ENCODE measurements around the gene DPP7. TPM values are rescaled to one million over a fixed set of nuclear protein-coding genes. Genes with fewer than 3 reads are reported as not detected.
"Not testable (repeated sequence)": the region's sequence is repeated elsewhere in the genome, so short reads cannot be mapped to it uniquely, and the experiment has no call there.

The DPP7 gene
- total RNA-seq, 2 donors from 2014 or later: 165 to 188 TPM

DNA sequence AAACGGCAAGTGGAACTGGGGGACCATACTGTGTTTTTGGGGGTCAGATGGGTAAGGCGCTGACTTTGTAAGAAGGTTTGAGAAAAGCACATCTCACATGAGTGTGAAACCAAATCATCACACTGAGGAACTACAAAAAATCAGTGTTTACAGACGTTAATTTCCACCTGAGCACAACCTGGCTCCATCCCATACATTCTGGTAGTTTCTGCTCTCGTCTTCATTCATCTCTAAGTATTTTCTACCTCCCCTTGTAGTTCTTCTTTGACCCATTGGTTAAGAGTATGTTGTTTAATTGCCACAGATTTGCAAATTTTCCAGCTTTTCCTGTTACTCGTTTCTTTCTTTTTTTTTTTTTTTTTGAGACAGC lies 8.9 kb upstream of the DPP7 start:
- H3K27me3 ChIP-seq: no peaks in the 10 kb centered on the region
- no peaks in the 10 kb centered on the region for H3K9me3 ChIP-seq
- H3K27ac ChIP-seq: no peak overlapping the region
- H3K36me3 ChIP-seq: no peaks in the 10 kb centered on the region
- H3K4me3 ChIP-seq: no peak overlapping the region
- no peak for DNase-seq (ENCODE audit: low spot score)
- TF ChIP-seq, protein P1, sequence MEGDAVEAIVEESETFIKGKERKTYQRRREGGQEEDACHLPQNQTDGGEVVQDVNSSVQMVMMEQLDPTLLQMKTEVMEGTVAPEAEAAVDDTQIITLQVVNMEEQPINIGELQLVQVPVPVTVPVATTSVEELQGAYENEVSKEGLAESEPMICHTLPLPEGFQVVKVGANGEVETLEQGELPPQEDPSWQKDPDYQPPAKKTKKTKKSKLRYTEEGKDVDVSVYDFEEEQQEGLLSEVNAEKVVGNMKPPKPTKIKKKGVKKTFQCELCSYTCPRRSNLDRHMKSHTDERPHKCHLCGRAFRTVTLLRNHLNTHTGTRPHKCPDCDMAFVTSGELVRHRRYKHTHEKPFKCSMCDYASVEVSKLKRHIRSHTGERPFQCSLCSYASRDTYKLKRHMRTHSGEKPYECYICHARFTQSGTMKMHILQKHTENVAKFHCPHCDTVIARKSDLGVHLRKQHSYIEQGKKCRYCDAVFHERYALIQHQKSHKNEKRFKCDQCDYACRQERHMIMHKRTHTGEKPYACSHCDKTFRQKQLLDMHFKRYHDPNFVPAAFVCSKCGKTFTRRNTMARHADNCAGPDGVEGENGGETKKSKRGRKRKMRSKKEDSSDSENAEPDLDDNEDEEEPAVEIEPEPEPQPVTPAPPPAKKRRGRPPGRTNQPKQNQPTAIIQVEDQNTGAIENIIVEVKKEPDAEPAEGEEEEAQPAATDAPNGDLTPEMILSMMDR (IDR thresholded peaks at IDR 0.05): no peak
- H3K4me1 ChIP-seq: peaks cover 0 to 23% of the 10 kb centered on the region in 2 donors

DNA sequence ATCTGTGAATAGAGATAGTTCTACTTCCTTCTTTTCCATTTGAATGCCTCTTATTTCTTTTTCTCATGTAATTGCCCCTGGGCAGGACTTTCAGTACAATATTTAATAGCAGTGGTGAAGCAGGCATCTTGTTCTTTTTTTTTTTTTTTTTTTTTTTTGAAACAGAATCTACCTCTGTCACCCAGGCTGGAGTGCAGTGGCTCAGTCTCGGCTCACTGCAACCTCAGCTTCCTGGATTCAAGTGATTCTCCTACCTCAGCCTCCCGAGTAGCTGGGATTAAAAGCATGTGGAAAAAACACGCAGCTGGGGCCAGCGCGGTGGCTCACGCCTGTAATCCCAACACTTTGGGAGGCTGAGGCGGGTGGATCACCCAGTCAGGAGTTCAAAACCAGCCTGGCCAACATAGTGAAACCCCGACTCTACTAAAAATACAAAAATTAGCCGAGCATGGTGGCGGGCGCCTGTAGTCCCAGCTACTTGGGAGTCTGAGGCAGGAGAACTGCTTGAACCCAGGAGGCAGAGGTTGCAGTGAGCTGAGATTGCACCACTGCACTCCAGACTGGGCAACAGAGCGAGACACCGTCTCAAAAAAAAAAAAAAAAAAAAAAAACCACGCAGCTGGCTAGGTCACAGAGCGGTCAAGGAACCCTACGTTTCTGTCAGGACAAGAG lies 8.4 kb upstream of the DPP7 start:
- not testable (repeated sequence) for DNase-seq (ENCODE audit: low spot score); H3K27ac ChIP-seq; H3K9me3 ChIP-seq; H3K4me3 ChIP-seq; H3K36me3 ChIP-seq; H3K27me3 ChIP-seq
- H3K4me1 ChIP-seq: peaks cover 0 to 20% of the 10 kb centered on the region in 2 donors

DNA sequence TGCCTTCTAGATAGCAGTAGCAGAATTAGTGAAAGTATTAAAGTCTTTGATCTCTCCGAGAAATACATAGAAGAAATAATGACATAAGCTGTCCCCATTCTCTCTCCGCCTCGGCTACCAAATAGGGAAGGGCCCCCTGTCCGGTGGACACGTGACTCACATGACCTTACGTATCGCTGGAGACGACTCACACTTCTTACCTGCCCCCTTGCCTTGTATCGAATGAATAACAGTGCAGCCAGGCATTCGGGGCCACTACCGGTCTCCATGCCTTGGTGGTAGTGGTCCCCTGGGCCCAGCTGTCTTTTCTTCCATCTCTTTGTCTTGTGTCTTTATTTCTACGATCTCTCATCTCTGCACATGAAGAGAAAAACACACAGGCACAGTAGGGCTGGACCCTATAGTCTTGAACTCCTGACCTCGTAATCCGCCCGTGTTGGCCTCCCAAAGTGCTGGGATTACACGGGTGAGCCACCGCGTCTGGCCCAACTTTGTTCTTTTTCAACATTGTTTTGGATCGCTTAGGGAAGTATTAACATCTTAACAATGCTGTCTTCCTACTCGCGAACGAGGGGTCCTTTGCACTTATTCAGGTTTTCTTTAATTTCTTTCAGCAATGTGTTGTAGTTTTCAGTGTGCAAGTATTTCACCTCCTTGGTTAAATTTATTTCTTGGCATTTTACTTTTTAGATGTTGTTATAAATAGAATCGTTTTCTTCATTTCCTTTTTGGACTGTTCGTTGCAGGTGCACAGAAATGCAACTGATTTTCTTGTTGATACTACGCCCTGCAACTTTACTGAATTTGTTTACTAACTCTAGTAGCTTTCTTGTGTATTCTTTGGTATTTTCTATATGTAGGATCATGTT lies 7.6 kb upstream of the DPP7 start:
- H3K27me3 ChIP-seq; H3K4me3 ChIP-seq; H3K27ac ChIP-seq; DNase-seq (ENCODE audit: low spot score); H3K9me3 ChIP-seq; H3K36me3 ChIP-seq: not testable (repeated sequence)
- H3K4me1 ChIP-seq: peaks cover 0 to 20% of the 10 kb centered on the region in 2 donors

DNA sequence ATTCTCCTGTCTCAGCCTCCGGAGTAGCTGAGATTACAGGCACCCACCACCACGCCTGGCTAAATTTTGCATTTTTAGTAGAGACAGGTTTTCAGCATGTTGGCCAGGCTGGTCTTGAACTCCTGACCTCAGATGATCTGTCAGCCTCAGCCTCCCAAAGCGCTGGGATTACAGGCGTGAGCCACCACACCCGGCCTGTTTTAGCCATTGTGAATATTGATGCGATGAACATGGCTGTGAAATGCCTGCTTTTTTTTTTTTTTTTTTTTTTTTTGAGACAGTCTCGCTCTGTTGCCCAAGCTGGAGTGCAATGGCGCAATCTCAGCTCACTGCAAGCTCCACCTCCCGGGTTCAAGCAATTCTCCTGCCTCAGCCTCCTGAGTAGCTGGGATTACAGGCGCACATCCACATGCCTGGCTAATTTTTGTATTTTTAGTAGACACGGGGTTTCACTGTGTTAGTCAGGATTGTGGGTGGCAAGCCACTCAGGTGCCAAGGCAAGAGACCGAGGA lies 3.6 kb upstream of the DPP7 start:
- Histone ChIP-seq H3K4me1 (peaks cover 0 to 45% of the 10 kb centered on the region in 2 donors), H3K27ac (peak overlapping the region; percentile 82 to 97)
- H3K36me3 ChIP-seq; H3K9me3 ChIP-seq; H3K4me3 ChIP-seq; DNase-seq (ENCODE audit: low spot score); H3K27me3 ChIP-seq: not testable (repeated sequence)

DNA sequence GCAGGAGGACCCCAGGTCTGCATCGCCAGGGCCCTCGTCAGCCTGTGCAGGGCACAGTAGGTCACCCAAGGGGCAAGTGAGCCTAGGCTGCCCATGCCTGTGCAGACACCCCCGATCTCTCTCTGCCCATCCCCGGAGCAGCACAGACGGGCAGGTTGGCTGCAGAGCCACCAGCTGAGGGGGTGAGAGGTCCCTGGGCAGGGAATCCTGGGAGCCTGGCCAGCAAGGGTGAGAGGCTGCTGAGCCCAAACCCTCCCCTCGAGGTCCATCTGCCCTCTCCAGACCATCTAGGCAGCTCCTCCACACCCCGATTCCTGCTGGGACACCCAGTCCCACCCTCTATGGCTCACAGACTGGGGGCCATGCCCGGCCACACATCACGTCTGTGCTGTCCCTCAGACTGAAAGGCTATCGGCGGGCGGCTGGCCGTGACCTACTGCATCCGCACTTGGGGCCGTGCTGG lies 2.8 kb upstream of the DPP7 start:
- H3K36me3 ChIP-seq: peaks cover under 1% of the 10 kb centered on the region
- TF ChIP-seq, protein P1 (IDR thresholded peaks at IDR 0.05): no peak
- DNase-seq (ENCODE audit: low spot score): no peak
- no peaks in the 10 kb centered on the region for H3K27me3 ChIP-seq
- peaks cover 0 to 46% of the 10 kb centered on the region in 2 donors for H3K4me1 ChIP-seq
- H3K4me3 ChIP-seq: no peak overlapping the region
- peak overlapping the region; percentile 82 to 97 for H3K27ac ChIP-seq
- no peaks in the 10 kb centered on the region for H3K9me3 ChIP-seq

DNA sequence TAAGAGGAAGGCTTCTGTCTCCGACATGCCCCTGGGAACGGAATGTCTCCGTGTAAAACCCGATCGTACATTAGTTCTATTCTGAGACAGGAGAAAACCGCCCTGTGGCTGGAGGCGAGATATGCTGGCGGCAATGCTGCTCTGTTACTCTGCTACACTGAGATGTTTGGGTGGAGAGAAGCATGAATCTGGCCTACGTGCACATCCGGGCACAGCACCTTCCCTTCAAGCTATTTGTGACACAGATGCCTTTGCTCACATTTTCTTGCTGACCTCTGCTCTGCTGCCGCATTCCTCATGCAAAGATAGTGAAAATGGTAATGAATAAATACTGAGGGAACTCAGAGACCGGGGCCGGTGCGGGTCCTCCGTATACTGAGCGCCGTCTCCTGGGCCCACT lies 2.2 kb upstream of the DPP7 start:
- H3K36me3 ChIP-seq: peaks cover 6% of the 10 kb centered on the region
- TF ChIP-seq, protein P1 (IDR thresholded peaks at IDR 0.05): no peak
- no peak for DNase-seq (ENCODE audit: low spot score)
- no peaks in the 10 kb centered on the region for H3K9me3 ChIP-seq
- peak overlapping the region; percentile 82 to 97 for H3K27ac ChIP-seq
- no peak overlapping the region for H3K4me3 ChIP-seq
- H3K27me3 ChIP-seq: no peaks in the 10 kb centered on the region
- H3K4me1 ChIP-seq: peaks cover 0 to 44% of the 10 kb centered on the region in 2 donors

DNA sequence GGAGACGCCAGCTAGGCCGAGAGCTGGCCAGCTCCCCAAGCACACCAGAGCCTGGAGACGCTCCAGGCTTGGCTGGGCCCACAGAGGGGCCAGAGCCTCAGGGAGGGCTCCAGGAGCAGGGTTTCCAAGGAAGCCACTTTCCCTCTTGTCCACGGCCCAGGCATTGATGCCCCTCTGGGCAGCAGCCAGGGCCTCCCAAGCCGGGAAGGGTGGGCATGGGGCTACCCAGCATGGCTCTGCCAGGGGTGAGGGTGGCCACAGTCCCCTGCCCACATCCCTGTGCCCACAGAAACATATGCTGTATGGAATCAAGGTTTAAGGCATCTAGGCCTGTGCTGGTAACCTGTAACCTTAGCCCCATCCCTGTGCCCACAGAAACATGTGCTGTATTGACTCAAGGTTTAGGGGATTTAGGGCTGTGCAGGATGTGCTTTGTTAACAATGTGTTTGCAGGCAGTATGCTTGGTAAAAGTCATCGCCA lies 1.5 kb upstream of the DPP7 start:
- TF ChIP-seq, protein P1 (IDR thresholded peaks at IDR 0.05): no peak
- H3K36me3 ChIP-seq: peaks cover 10% of the 10 kb centered on the region
- DNase-seq (ENCODE audit: low spot score): no peak
- no peak overlapping the region for H3K4me3 ChIP-seq
- peaks cover 0 to 42% of the 10 kb centered on the region in 2 donors for H3K4me1 ChIP-seq
- H3K27me3 ChIP-seq: no peaks in the 10 kb centered on the region
- H3K9me3 ChIP-seq: no peaks in the 10 kb centered on the region
- H3K27ac ChIP-seq: peak overlapping the region; percentile 82 to 97
